Neural cell (in vitro differentiated cells): ENCODE results near the gene OSCAR. TPM values are rescaled to one million over a fixed set of nuclear protein-coding genes. Genes with fewer than 3 reads are reported as not detected.

Experiments used
- H2AFZ ChIP-seq: fragments of 200-600, 300-800 bp; sonication (generic), shearing (Covaris generic); 2 replicates; pipeline ENCODE4 v1.6.0; 2014; ENCODE audit warnings: low read depth, mild to moderate bottlenecking, antibody characterized with exemption, low read length, moderate library complexity
- H3F3A ChIP-seq: fragments of 200-600 bp; shearing (Covaris generic); 2 replicates; pipeline ENCODE4 v1.6.1; 2016; ENCODE audit warnings: mild to moderate bottlenecking, moderate library complexity, mixed read lengths, antibody characterized with exemption, low read length; ENCODE audit not compliant: insufficient read depth, poor library complexity, severe bottlenecking
- H3K27ac ChIP-seq: fragments of 200-600, 300-800 bp; sonication (generic), shearing (Covaris generic); 2 replicates; pipeline ENCODE4 v1.5.1; 2014; ENCODE audit warnings: mild to moderate bottlenecking, low read length, moderate library complexity
- H3K27me3 ChIP-seq: fragments of 300-800, 200-600 bp; sonication (generic), shearing (Covaris generic); 2 replicates; pipeline ENCODE4 v1.6.0; 2014; ENCODE audit warnings: mild to moderate bottlenecking, low read depth, low read length, moderate library complexity; ENCODE audit not compliant: insufficient read depth
- H3K36me3 ChIP-seq: fragments of 300-800, 200-600 bp; sonication (generic), shearing (Covaris generic); 2 replicates; pipeline ENCODE4 v1.5.1; 2014; ENCODE audit warnings: mild to moderate bottlenecking, antibody characterized with exemption, low read length, moderate library complexity; ENCODE audit not compliant: insufficient read depth
- H3K4me2 ChIP-seq: fragments of 300-800, 200-600 bp; sonication (generic), shearing (Covaris generic); 2 replicates; pipeline ENCODE4 v1.6.0; 2014; ENCODE audit warnings: mild to moderate bottlenecking, low read length
- H3K4me3 ChIP-seq: fragments of 300-800, 200-600 bp; sonication (generic), shearing (Covaris generic); 2 replicates; pipeline ENCODE4 v1.5.1; 2014; ENCODE audit warnings: mild to moderate bottlenecking, low read length, moderate library complexity
- H3K79me2 ChIP-seq: fragments of 200-600 bp; shearing (Covaris generic); replicated peaks from 2 replicates; pipeline ENCODE4 v1.6.0; 2014; ENCODE audit warnings: mild to moderate bottlenecking, low read length, moderate library complexity; ENCODE audit not compliant: insufficient read depth
- H3K9ac ChIP-seq: fragments of 300-800, 200-600 bp; sonication (generic), shearing (Covaris generic); 2 replicates; pipeline ENCODE4 v1.6.1; 2016; ENCODE audit warnings: mild to moderate bottlenecking, low read length, mixed read lengths
- H3K9me2 ChIP-seq: fragments of 200-600 bp; shearing (Covaris generic); 2 replicates; pipeline ENCODE4 v1.6.1; 2016; ENCODE audit warnings: mild to moderate bottlenecking, low read length, mixed read lengths; ENCODE audit not compliant: insufficient read depth
- H3K9me3 ChIP-seq: fragments of 200-600, 300-800 bp; sonication (generic), shearing (Covaris generic); 2 replicates; pipeline ENCODE4 v1.6.1; 2016; ENCODE audit warnings: mild to moderate bottlenecking, mixed run types, low read length, moderate library complexity, mixed read lengths
- H4K20me1 ChIP-seq: fragments of 200-600 bp; shearing (Covaris generic); 2 replicates; pipeline ENCODE4 v1.6.1; 2016; ENCODE audit warnings: mild to moderate bottlenecking, mixed run types; ENCODE audit not compliant: insufficient read depth
- CTCF ChIP-seq: fragments of 450-650 bp; IDR thresholded peaks from 2 replicates; pipeline ENCODE4 v1.5.1; 2014; ENCODE audit warnings: antibody characterized with exemption, mild to moderate bottlenecking, moderate library complexity; ENCODE audit not compliant: poor library complexity, severe bottlenecking
- EP300 ChIP-seq: fragments of 450-650 bp; conservative IDR thresholded peaks from 2 replicates; pipeline ENCODE4 v1.6.1; 2014; ENCODE audit warnings: antibody characterized with exemption, mild to moderate bottlenecking, moderate library complexity; ENCODE audit not compliant: poor library complexity, severe bottlenecking
- EZH2 ChIP-seq: fragments of 200-600, 300-800 bp; shearing (Covaris generic), sonication (generic); IDR thresholded peaks from 2 replicates; pipeline ENCODE4 v1.6.1; 2014; ENCODE audit warnings: antibody characterized with exemption, low read length, borderline replicate concordance, mild to moderate bottlenecking; ENCODE audit not compliant: insufficient read depth, poor library complexity, severe bottlenecking
- MXI1 ChIP-seq: fragments of 450-650 bp; conservative IDR thresholded peaks from 2 replicates; pipeline ENCODE4 v1.6.1; 2014; ENCODE audit warnings: antibody characterized with exemption, mild to moderate bottlenecking; ENCODE audit not compliant: poor library complexity, severe bottlenecking
- POLR2AphosphoS5 ChIP-seq: IDR thresholded peaks from 2 replicates; pipeline ENCODE4 v1.6.1; 2012
- RAD21 ChIP-seq: fragments of 450-650 bp; conservative IDR thresholded peaks from 2 replicates; pipeline ENCODE4 v1.6.1; 2014; ENCODE audit warnings: antibody characterized with exemption, mild to moderate bottlenecking, moderate library complexity
- SMC3 ChIP-seq: fragments of 450-650 bp; conservative IDR thresholded peaks from 2 replicates; pipeline ENCODE4 v1.6.1; 2014; ENCODE audit warnings: antibody characterized with exemption, mild to moderate bottlenecking, moderate library complexity; ENCODE audit not compliant: poor library complexity
- TAF1 ChIP-seq: IDR thresholded peaks from 2 replicates; pipeline ENCODE4 v1.6.1; 2012; ENCODE audit warnings: low read depth
- polyA plus RNA-seq: library from polyadenylated mRNA; depleted of rRNA; stranded (reverse); fragments of >200 nt; gene quantifications from 2 replicates; pipeline ENCODE4 v1.2.3, GENCODE V29; 2014
- TF ChIP-seq, protein P1 (sequence below): IDR thresholded peaks from 2 replicates; pipeline ENCODE4 v1.6.1; 2012; ENCODE audit warnings: borderline replicate concordance

Gene OSCAR
- polyA plus RNA-seq, 1 donor from 2014 or later, result 0.20 TPM

DNA sequence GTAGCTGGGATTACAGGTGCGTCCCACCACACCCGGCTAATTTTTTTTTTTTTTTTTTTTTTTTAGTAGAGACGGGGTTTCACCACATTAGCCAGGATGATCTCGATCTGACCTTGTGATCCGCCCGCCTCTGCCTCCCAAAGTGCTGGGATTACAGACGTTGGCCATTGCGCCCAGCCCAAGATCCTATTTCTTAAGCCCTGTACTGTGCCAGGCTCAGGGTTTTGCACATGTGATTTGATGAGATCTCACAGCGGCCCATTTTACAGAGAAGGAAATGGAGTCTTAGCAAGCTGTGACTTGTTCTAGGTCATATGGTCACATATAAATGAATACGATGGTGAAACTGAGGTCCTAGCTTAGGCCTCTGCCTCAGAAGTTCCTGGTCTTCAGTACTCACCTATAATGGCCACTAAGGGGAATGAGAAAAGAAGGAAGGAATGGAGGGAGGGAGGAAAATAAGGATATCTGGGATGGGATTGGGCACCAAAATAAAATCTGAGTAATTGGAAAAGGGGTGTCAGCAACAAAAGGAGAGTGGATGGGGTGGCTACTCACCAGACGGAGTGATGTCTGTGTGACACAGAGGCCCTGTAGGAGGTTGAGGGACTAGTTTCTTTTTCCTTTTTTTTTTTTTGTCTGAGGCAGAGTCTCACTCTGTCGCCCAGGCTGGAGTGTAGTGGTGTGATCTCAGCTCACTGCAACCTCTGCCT is 1.3 kb downstream of the OSCAR start:
- H4K20me1 ChIP-seq, result no peaks in the 10 kb centered on the region
- no peaks in the 10 kb centered on the region for H3F3A ChIP-seq
- no peak overlapping the region for H3K4me2 ChIP-seq
- TF ChIP-seq CTCF, result no peak
- no peak for TF ChIP-seq EZH2
- TF ChIP-seq, protein P1, sequence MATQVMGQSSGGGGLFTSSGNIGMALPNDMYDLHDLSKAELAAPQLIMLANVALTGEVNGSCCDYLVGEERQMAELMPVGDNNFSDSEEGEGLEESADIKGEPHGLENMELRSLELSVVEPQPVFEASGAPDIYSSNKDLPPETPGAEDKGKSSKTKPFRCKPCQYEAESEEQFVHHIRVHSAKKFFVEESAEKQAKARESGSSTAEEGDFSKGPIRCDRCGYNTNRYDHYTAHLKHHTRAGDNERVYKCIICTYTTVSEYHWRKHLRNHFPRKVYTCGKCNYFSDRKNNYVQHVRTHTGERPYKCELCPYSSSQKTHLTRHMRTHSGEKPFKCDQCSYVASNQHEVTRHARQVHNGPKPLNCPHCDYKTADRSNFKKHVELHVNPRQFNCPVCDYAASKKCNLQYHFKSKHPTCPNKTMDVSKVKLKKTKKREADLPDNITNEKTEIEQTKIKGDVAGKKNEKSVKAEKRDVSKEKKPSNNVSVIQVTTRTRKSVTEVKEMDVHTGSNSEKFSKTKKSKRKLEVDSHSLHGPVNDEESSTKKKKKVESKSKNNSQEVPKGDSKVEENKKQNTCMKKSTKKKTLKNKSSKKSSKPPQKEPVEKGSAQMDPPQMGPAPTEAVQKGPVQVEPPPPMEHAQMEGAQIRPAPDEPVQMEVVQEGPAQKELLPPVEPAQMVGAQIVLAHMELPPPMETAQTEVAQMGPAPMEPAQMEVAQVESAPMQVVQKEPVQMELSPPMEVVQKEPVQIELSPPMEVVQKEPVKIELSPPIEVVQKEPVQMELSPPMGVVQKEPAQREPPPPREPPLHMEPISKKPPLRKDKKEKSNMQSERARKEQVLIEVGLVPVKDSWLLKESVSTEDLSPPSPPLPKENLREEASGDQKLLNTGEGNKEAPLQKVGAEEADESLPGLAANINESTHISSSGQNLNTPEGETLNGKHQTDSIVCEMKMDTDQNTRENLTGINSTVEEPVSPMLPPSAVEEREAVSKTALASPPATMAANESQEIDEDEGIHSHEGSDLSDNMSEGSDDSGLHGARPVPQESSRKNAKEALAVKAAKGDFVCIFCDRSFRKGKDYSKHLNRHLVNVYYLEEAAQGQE, result no peak
- TF ChIP-seq POLR2AphosphoS5, result no peak
- no peak for TF ChIP-seq EP300
- no peak for TF ChIP-seq MXI1
- no peak for TF ChIP-seq RAD21
- TF ChIP-seq SMC3, result no peak
- TF ChIP-seq TAF1, result no peak
- H3K27ac ChIP-seq, result no peak overlapping the region
- no peaks in the 10 kb centered on the region for H3K9me2 ChIP-seq
- no peak overlapping the region for H2AFZ ChIP-seq
- H3K4me3 ChIP-seq, result no peak overlapping the region
- H3K9ac ChIP-seq, result no peak overlapping the region
- H3K79me2 ChIP-seq, result peaks cover 11% of the 10 kb centered on the region
- no peaks in the 10 kb centered on the region for H3K9me3 ChIP-seq
- peaks cover 29% of the 10 kb centered on the region for H3K27me3 ChIP-seq
- H3K36me3 ChIP-seq, result no peaks in the 10 kb centered on the region

DNA sequence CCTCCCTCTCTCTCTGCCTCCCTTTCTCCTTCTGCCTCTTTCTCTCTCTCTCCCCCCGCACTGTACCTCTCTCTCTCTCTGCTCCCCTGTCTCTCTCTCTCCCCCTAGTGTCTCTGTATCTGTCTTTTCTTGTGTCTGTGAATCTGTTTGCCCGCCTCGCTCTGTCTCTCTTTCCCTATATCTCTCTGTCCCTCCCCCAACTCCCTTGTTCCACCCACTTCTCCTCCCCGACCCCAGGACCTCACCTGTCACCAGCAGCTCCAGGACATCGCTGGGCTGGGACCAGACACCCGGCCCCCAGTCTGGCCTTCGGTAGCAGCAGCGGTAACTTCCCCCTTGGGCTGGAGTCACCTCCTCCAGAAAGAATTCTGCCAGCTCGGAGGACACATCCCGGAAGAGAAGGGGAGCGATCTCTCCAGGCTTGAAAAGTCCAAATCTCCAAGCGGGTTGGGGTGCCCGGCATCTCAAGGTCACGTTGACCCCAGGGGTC is 3.9 kb downstream of the OSCAR start:
- Histone ChIP-seq H3K27ac (no peak overlapping the region), H2AFZ (no peak overlapping the region), H3K36me3 (no peaks in the 10 kb centered on the region), H4K20me1 (no peaks in the 10 kb centered on the region), H3K4me3 (no peak overlapping the region), H3K79me2 (no peaks in the 10 kb centered on the region), H3K9me3 (no peaks in the 10 kb centered on the region), H3K27me3 (peaks cover 29% of the 10 kb centered on the region), H3K4me2 (no peak overlapping the region), H3K9ac (no peak overlapping the region), H3F3A (no peaks in the 10 kb centered on the region), H3K9me2 (no peaks in the 10 kb centered on the region)
- TF ChIP-seq, protein P1, result no peak
- no peak for TF ChIP-seq EZH2
- no peak for TF ChIP-seq MXI1
- no peak for TF ChIP-seq EP300
- TF ChIP-seq SMC3, result no peak
- TF ChIP-seq TAF1, result no peak
- no peak for TF ChIP-seq POLR2AphosphoS5
- TF ChIP-seq RAD21, result no peak
- TF ChIP-seq CTCF, result no peak
